IPS-20b (cell line): ENCODE data around the gene PCDH1.
A peak's percentile ranks its signal among the peaks of the same experiment; 100 is the strongest.

ENCODE experiments used
- H3K27ac ChIP-seq: one replicate; pipeline ENCODE4 v1.5.1; 2013; ENCODE audit warnings: low read length
- H3K27me3 ChIP-seq: 2 replicates; pipeline ENCODE4 v1.6.1; 2013; ENCODE audit warnings: mild to moderate bottlenecking, low read length, inconsistent platforms; ENCODE audit not compliant: insufficient read depth
- H3K36me3 ChIP-seq: 2 replicates; pipeline ENCODE4 v1.6.1; 2013; ENCODE audit warnings: low read depth, mild to moderate bottlenecking, inconsistent platforms, low read length, moderate library complexity; ENCODE audit not compliant: insufficient read depth
- H3K4me1 ChIP-seq: 2 replicates; pipeline ENCODE4 v1.6.1; 2013; ENCODE audit warnings: mild to moderate bottlenecking, control low read depth, inconsistent platforms, low read length, moderate library complexity; ENCODE audit not compliant: insufficient read depth
- H3K4me3 ChIP-seq: 2 replicates; pipeline ENCODE4 v1.5.1; 2013; ENCODE audit warnings: mild to moderate bottlenecking, low read length, inconsistent platforms
- H3K9ac ChIP-seq: 2 replicates; pipeline ENCODE4 v1.6.1; 2013; ENCODE audit warnings: low read depth, mild to moderate bottlenecking, inconsistent platforms, low read length, moderate library complexity
- H3K9me3 ChIP-seq: 2 replicates; pipeline ENCODE4 v1.6.1; 2013; ENCODE audit warnings: mild to moderate bottlenecking, low read depth, low read length, inconsistent platforms; ENCODE audit not compliant: insufficient read depth

The PCDH1 gene

GRCh38 chr5:141810702-141811101 lies 67.5 kb downstream of the PCDH1 start:
- H3K27me3 ChIP-seq = no peaks in the 10 kb centered on the region
- H3K9me3 ChIP-seq = no peaks in the 10 kb centered on the region
- H3K36me3 ChIP-seq = no peaks in the 10 kb centered on the region
- peaks cover 42% of the 10 kb centered on the region for H3K4me1 ChIP-seq
- H3K9ac ChIP-seq = no peak overlapping the region
- H3K27ac ChIP-seq = no peak overlapping the region
- no peak overlapping the region for H3K4me3 ChIP-seq

GRCh38 chr5:141809380-141810096 lies 68.7 kb downstream of the PCDH1 start:
- no peak overlapping the region for H3K4me3 ChIP-seq
- H3K4me1 ChIP-seq = peaks cover 36% of the 10 kb centered on the region
- H3K9ac ChIP-seq = no peak overlapping the region
- no peak overlapping the region for H3K27ac ChIP-seq
- H3K27me3 ChIP-seq = no peaks in the 10 kb centered on the region
- H3K36me3 ChIP-seq = no peaks in the 10 kb centered on the region
- no peaks in the 10 kb centered on the region for H3K9me3 ChIP-seq

- Histone ChIP-seq H3K9ac (no peak overlapping the region), H3K36me3 (no peaks in the 10 kb centered on the region), H3K4me3 (no peak overlapping the region), H3K27me3 (no peaks in the 10 kb centered on the region), H3K9me3 (no peaks in the 10 kb centered on the region), H3K4me1 (peaks cover 38% of the 10 kb centered on the region), H3K27ac (no peak overlapping the region)
Measured at GRCh38 chr5:141808857-141809256, 69.4 kb downstream of the PCDH1 start.

GRCh38 chr5:141807732-141808131 lies 70.5 kb downstream of the PCDH1 start:
- H3K27me3 ChIP-seq = no peaks in the 10 kb centered on the region; the same call in 1 of the 2 replicates
- H3K4me1 ChIP-seq = peaks cover 42% of the 10 kb centered on the region

GRCh38 chr5:141807329-141807728 lies 70.9 kb downstream of the PCDH1 start:
- peaks cover 38% of the 10 kb centered on the region for H3K4me1 ChIP-seq

More at GRCh38 chr5:141807732-141808131, 70.5 kb downstream of the PCDH1 start:
- Histone ChIP-seq H3K27ac (no peak overlapping the region), H3K9me3 (no peaks in the 10 kb centered on the region), H3K4me3 (no peak overlapping the region), H3K9ac (no peak overlapping the region), H3K36me3 (no peaks in the 10 kb centered on the region)

GRCh38 chr5:141806626-141807025 lies 71.6 kb downstream of the PCDH1 start:
- Histone ChIP-seq H3K9ac (peak overlapping the region; percentile 21; the same call in 1 of the 2 replicates), H3K27ac (no peak overlapping the region), H3K9me3 (no peaks in the 10 kb centered on the region), H3K4me3 (no peak overlapping the region), H3K27me3 (no peaks in the 10 kb centered on the region; the same call in 1 of the 2 replicates), H3K36me3 (no peaks in the 10 kb centered on the region), H3K4me1 (peaks cover 34% of the 10 kb centered on the region)

More at GRCh38 chr5:141807329-141807728, 70.9 kb downstream of the PCDH1 start:
- Histone ChIP-seq H3K9me3 (no peaks in the 10 kb centered on the region), H3K27me3 (no peaks in the 10 kb centered on the region; the same call in 1 of the 2 replicates), H3K9ac (peak overlapping the region; percentile 21; the same call in 1 of the 2 replicates), H3K4me3 (no peak overlapping the region), H3K36me3 (no peaks in the 10 kb centered on the region), H3K27ac (no peak overlapping the region)

- peaks cover 33% of the 10 kb centered on the region for H3K4me1 ChIP-seq
- no peak overlapping the region for H3K4me3 ChIP-seq
- no peak overlapping the region for H3K9ac ChIP-seq
- no peaks in the 10 kb centered on the region for H3K36me3 ChIP-seq
- no peaks in the 10 kb centered on the region for H3K9me3 ChIP-seq
- no peaks in the 10 kb centered on the region; the same call in 1 of the 2 replicates for H3K27me3 ChIP-seq
- H3K27ac ChIP-seq = no peak overlapping the region
Measured at GRCh38 chr5:141805874-141806595, 72.2 kb downstream of the PCDH1 start.

- no peaks in the 10 kb centered on the region for H3K36me3 ChIP-seq
Measured at GRCh38 chr5:141804475-141804874, 73.7 kb downstream of the PCDH1 start.

More at GRCh38 chr5:141804475-141804874, 73.7 kb downstream of the PCDH1 start:
- H3K27me3 ChIP-seq = no peaks in the 10 kb centered on the region; the same call in 1 of the 2 replicates
- H3K9me3 ChIP-seq = no peaks in the 10 kb centered on the region
- H3K27ac ChIP-seq = no peak overlapping the region
- H3K9ac ChIP-seq = no peak overlapping the region
- H3K4me1 ChIP-seq = peaks cover 31% of the 10 kb centered on the region
- H3K4me3 ChIP-seq = no peak overlapping the region
